MCF 10A (cell line): ENCODE measurements around the gene GALNT5. TPM values are rescaled to one million over a fixed set of nuclear protein-coding genes. Genes with fewer than 3 reads are reported as not detected.

ENCODE experiments used
- BruUV-seq: library from RNA; stranded (reverse); fragments of 400-500 nt; replicated peaks from 2 replicates; lab custom pipeline; 2021; lab: Mats Ljungman, UMichigan
- CTCF ChIA-PET: fragments of 300-600 bp; sonication (Branson Sonifier 250); formaldehyde crosslinking; extraction: SDS; loops from one replicate; lab custom pipeline; 2021; ENCODE audit warnings: antibody characterized with exemption, inconsistent platforms; lab: Yijun Ruan, JAX
- POLR2A ChIA-PET: fragments of 300-600, 350-650 bp; sonication (Branson Sonifier 250); formaldehyde crosslinking; extraction: SDS; loops from one replicate; lab custom pipeline; 2020; ENCODE audit warnings: antibody characterized with exemption, inconsistent platforms; lab: Yijun Ruan, JAX
- DNase-seq: peaks from one replicate; pipeline ENCODE4 v3.0.0-alpha.2; 2018; ENCODE audit not compliant: unreplicated experiment
- H3K27ac Mint-ChIP-seq: one replicate; pipeline ENCODE4 v1.8.0; 2022; ENCODE audit warnings: mild to moderate bottlenecking, low read depth, mixed read lengths; ENCODE audit not compliant: unreplicated experiment
- H3K27me3 Mint-ChIP-seq: one replicate; pipeline ENCODE4 v1.8.0; 2022; ENCODE audit warnings: mixed read lengths; ENCODE audit not compliant: insufficient read depth, unreplicated experiment
- H3K36me3 Mint-ChIP-seq: one replicate; pipeline ENCODE4 v1.8.0; 2022; ENCODE audit warnings: mild to moderate bottlenecking, moderate library complexity, mixed read lengths; ENCODE audit not compliant: insufficient read depth, unreplicated experiment
- H3K4me1 Mint-ChIP-seq: one replicate; pipeline ENCODE4 v1.8.0; 2022; ENCODE audit warnings: mixed read lengths; ENCODE audit not compliant: insufficient read depth, unreplicated experiment
- H3K4me3 Mint-ChIP-seq: one replicate; pipeline ENCODE4 v1.8.0; 2022; ENCODE audit warnings: mild to moderate bottlenecking, moderate library complexity, mixed read lengths; ENCODE audit not compliant: unreplicated experiment
- H3K9me3 Mint-ChIP-seq: one replicate; pipeline ENCODE4 v1.8.0; 2022; ENCODE audit warnings: mixed read lengths; ENCODE audit not compliant: unreplicated experiment
- CTCF ChIP-seq: fragments of 200-600 bp; IDR thresholded peaks from one replicate; pipeline ENCODE4 v1.8.0; 2022; ENCODE audit warnings: antibody characterized with exemption, mild to moderate bottlenecking; ENCODE audit not compliant: unreplicated experiment
- intact Hi-C: fragments of 100-400 bp; cut with micrococcal nuclease; formaldehyde crosslinking; loops from 2 replicates; pipeline ENCODE4 v1.14.1; 2022
- total RNA-seq: library from RNA; stranded (reverse); gene quantifications from 2 replicates; pipeline ENCODE4 v1.2.3, GENCODE V29; 2022

Gene GALNT5
- total RNA-seq, 1 experiment from 2014 or later, result not detected

DNA sequence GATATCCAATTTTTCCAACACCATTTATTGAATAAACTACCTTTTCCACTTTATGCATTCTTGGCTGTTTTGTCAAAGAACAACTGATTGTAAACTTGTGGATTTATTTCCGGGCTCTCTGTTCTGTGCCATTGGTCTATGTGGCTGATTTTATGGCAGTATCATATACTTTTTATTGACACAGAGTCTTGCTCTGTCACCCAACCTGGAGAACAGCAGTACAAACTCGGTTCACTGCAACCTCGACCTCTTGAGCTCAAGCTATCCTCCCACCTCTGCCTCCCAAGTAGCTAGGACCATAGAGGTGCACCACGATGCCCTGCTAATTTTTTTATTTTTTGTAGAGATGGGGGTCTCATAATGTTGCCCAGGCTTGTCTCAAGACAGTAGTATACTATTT, 6.7 kb upstream of the GALNT5 start:
- Mint-ChIP-seq H3K36me3 (peaks cover 6% of the 10 kb centered on the region), H3K4me1 (peaks cover 19% of the 10 kb centered on the region), H3K9me3 (no peaks in the 10 kb centered on the region), H3K27ac (no peak overlapping the region), H3K4me3 (no peak overlapping the region), H3K27me3 (no peaks in the 10 kb centered on the region)
- intact Hi-C loops, result no loop called here
- no peak for DNase-seq
- TF ChIP-seq CTCF, result no peak
- POLR2A ChIA-PET, result interaction anchor here (1.2 kb wide), 1 partner anchor 10 kb away, joined by 3 read pairs; no protein-coding TSS in a partner anchor
- CTCF ChIA-PET, result no interaction called here
- no TSS peak for BruUV-seq

GRCh38 chr2:157251932-157252331, 5.6 kb upstream of the GALNT5 start:
- TF ChIP-seq CTCF, result no peak
- no peaks in the 10 kb centered on the region for H3K27me3 Mint-ChIP-seq
- peaks cover 6% of the 10 kb centered on the region for H3K36me3 Mint-ChIP-seq
- ChIA-PET POLR2A (interaction anchor here (0.5 to 0.6 kb wide), 2 partner anchors 15 to 27 kb away, joined by 3 read pairs; no protein-coding TSS in a partner anchor), CTCF (interaction anchor here (0.6 kb wide), 1 partner anchor 1872 kb away, joined by 3 read pairs; no protein-coding TSS in a partner anchor)
- H3K4me1 Mint-ChIP-seq, result peaks cover 8% of the 10 kb centered on the region
- DNase-seq, result no peak
- H3K27ac Mint-ChIP-seq, result no peak overlapping the region
- intact Hi-C loops, result no loop called here
- H3K9me3 Mint-ChIP-seq, result no peaks in the 10 kb centered on the region
- H3K4me3 Mint-ChIP-seq, result no peak overlapping the region
- BruUV-seq, result no TSS peak

DNA sequence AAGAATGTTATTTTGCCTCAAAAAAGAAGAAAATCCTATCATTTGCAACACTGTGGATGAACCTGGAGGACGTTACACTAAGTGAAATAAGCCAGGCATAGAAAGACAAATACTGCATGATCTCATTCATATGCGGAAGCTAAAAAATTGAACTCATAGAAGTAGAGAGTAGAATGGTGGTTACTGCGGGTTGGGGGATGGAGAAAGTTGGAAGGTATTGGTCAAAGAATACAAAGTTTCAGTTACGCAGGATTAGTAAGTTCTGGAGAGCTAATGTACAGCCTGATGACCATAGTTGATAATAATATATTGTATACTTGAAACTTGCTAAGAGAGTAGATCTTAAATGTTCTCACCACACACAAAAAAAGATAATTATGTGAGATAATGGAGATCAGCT, 5.0 kb upstream of the GALNT5 start:
- Mint-ChIP-seq H3K27ac (no peak overlapping the region), H3K9me3 (no peaks in the 10 kb centered on the region), H3K4me1 (peaks cover 2% of the 10 kb centered on the region), H3K4me3 (no peak overlapping the region), H3K27me3 (no peaks in the 10 kb centered on the region), H3K36me3 (peaks cover 2% of the 10 kb centered on the region)
- DNase-seq, result no peak
- intact Hi-C loops, result no loop called here
- BruUV-seq, result no TSS peak
- ChIA-PET CTCF (no interaction called here), POLR2A (interaction anchor here (0.5 kb wide), 1 partner anchor 16 kb away, joined by 3 read pairs; no protein-coding TSS in a partner anchor)
- TF ChIP-seq CTCF, result no peak

GRCh38 chr2:157254041-157254440, 3.5 kb upstream of the GALNT5 start:
- no peak for TF ChIP-seq CTCF
- CTCF ChIA-PET, result no interaction called here
- Mint-ChIP-seq H3K27ac (no peak overlapping the region), H3K4me1 (no peaks in the 10 kb centered on the region), H3K4me3 (no peak overlapping the region), H3K36me3 (no peaks in the 10 kb centered on the region), H3K27me3 (no peaks in the 10 kb centered on the region), H3K9me3 (no peaks in the 10 kb centered on the region)
- DNase-seq, result no peak
- intact Hi-C loops, result no loop called here
- POLR2A ChIA-PET, result no interaction called here
- no TSS peak for BruUV-seq
